GM21786 (cell line): Measurements from ENCODE around the gene PATE2.

Source experiments
- ATAC-seq: cut with Tn5 transposase; IDR thresholded peaks from one replicate; pipeline ENCODE4 v1.9.1; 2021; ENCODE audit not compliant: unreplicated experiment

The PATE2 gene

DNA sequence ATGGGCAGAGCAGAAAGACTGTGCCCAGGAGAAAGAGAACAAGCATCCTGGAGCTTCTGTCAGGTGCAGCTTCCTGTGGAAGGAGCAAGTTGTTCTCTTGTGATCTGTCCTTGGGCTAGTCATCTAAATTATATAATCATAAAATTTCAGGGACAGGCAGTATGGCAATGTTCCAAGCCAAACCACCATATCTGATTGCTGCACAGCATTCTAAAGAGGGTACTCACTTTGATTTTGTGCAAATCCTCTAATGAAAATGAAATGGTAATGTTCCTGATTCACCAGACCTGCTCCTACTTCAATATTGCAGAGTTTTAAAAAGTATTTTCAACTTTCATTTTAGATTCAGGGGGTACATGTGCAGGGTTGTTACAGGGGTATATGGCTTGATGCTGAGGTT, at the start of gene PATE2:
Gene PATE2 (minus strand): TSS at position 101 of the 400 bp plus-strand sequence. CDS start 55 bp downstream, at position 46.
- no peak for ATAC-seq

DNA sequence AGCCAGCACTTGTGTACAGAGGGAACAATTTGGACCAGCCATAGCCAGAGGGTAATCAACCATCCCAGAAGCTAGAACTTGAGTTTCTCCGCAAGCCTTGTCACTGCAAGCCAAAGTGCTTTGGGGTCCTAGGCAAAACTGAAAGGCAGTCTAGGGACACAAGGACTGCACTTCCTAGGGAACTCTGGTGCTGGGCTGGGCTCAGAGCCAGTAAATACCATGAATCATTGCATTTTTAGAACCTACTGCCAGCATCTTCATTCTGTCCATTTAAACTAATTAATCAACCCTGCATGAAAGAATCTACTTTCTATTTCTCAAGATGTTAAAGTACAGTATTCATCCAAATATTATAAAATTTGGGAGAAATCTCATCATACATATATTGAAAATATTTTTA, 29.3 kb upstream of the PATE2 start:
- ATAC-seq: no peak

DNA sequence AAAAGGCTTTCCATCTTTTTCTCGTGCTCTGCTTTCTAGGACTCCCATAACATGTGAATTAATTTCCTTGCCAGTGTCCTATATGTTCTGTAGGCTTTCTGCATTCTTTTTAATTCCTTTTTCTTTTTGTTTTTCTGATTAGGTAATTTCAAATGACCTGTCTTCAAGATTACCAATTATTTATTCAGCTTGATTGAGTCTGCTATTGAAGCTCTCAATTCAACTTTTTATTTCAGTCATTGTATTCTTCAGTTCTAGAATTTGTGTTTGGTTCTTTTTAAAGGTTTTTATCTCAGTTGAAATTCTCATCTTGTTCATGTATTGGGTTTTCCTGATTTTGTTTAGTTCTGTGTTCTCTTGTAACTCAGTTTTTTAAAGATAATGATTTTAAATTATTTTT, 23.8 kb upstream of the PATE2 start:
- ATAC-seq: no peak

DNA sequence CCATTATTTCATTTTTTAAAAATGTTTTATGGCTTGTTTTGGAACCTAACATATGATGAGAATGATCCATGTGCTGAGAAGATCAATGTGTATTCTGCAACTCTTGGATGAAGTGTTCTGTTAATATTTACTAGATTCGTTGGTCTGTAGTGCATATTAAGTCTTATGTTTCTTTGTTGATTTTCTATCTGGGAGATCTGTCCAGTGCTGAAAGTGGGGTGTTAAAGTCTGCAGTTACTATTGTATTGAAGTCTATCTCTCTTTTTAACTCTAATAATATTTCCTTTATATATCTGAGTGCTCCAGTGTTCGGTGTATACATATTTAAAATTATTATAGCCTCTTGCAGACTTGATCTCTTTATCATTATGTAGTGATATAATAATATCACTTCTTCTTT, 21.2 kb upstream of the PATE2 start:
- ATAC-seq: no peak

DNA sequence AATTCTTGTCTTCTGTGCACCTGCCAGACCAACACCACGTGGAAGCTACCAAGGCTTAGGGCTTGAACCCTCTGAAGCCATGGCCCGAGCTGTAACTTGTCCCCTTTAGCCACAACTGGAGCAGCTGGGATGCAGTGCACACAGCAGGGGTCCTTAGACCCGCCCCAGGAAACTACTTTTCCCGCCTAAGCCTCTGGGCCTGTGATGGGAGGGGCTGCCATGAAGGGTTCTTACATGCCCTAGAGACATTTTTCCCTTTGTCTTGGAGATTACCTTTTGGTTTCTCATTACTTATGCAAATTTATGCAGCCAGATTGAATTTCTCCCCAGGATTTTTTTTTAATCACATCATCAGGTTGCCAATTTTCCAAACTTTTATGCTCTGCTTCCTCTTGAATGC, 19.0 kb upstream of the PATE2 start:
- no peak for ATAC-seq

DNA sequence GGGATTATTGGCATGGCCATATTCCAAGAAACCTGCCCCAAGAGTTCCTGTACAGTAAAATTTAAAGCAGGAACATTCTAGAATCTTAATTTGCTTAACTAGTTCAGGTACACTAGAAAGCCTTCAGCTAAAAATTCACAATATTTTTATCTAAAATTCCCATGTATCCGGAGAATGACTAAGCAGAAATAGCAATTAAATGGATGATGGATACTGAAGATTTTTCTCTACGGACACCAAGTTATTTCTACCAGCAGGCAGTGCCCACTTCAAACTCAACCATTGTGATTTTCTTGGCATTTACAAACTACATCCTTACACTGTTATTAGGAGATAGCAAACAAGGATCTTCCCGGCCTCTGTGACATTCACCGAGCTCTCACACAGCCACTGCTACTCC, 12.2 kb upstream of the PATE2 start:
- no peak for ATAC-seq

DNA sequence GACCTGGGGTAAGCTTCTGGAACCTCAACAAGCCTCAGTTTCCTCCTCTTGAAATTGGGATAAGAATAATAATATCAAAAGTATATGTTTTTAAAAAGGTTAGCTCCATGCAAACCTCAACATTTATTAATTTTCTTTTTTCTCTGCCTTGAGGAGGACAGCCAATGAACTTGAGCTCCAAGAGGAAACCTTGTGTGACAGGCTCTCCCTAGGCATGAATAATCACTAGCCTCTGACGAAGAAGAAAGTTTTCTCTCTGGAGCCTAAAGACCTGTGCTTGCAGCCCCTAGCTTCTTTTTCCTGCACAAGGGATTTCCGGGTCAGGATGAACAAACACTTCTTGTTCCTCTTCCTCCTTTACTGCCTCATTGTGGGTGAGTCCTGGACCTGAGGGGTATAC, 9.2 kb upstream of the PATE2 start, which contains the start of gene PATE3:
Gene PATE3 (plus strand): TSS at position 301 of the 400 bp plus-strand sequence. CDS start 25 bp downstream, at position 326.
- ATAC-seq: no peak

DNA sequence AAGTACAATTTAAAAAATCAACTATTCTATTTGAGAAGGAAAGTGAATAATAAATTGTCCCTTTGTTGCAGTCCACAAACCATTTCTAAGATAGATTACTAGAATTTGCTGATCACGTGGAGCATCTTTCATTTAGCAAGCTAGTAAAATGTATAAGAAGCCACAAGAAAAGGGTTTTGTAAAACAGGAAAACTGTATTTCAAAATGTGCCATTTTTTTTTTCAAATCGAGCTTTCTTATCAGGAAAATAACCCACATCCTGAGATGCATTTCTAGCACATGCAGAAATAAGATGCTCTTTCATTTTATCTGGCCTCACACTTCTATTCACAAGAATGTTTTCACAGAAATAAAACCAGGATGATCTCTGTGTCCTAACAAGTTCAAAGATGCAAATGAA, 6.0 kb upstream of the PATE2 start:
- ATAC-seq: no peak

DNA sequence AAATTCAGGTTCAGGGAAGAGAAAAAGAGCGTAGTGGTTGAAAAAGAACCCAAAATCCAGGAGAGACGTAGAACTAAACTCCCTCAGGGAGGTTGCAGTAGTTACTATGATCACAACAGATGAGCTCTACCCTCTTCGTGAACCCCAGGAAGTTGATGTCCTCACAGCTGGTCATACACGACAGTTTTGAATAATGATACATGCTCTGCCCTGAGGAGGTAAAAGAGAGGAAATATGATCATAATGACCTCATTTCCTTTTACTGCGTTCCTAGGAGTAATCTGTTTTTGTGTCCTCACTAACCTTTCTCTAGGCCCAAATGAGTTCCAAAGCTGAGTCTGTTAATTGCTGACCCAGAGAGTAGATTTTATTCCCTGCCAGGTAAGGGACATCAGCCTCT, 1.3 kb downstream of the PATE2 start:
- no peak for ATAC-seq

DNA sequence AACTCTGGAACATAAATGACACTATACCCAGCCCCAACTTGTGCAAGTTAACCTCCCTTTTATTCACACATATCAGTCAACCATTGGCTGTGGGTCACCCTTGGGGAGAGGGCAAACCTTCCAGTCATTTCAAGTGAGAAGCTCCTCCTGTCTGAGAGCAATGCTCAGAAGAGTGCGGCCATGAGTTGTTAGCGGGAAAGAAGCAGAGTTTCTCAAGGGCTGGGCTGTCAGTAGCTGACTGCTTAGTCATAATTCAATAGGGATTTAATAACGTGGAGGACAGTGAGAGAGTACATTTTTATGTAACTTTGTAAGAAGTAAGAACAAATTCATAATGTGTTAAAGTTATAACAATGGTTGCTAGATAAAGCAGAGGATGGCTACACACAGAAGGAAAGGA, 5.1 kb downstream of the PATE2 start:
- no peak for ATAC-seq

DNA sequence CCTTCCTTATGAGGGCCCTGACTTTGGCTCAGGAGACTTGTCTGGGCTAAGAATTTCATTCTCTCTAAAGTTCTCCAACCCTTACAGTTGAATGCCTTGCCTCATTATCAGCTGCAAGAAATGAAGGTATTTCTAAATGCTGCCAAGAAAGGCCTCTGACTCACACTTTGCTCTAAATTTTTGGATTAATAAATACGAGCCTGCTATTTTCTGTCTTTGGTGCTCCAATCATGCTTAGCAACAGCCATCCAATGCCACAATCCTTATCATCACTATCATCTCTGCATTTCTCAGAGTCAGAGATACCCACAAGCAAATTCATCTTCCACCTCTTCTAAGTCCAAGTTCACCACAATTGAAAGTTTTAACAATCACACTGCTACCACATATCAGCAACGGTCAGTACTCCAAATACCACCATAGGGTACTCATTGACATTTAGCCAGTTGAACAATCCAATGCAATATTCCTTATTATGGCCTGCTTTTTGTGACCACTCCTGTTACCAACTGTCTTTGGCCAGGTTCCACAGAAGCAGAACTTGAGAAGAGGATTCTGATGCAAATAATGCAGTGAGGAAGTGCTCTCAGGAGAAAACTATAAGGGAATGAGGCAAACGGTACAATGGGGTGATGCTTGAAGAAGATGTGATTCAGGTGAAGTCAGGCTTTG, 5.7 kb downstream of the PATE2 start:
- no peak for ATAC-seq

DNA sequence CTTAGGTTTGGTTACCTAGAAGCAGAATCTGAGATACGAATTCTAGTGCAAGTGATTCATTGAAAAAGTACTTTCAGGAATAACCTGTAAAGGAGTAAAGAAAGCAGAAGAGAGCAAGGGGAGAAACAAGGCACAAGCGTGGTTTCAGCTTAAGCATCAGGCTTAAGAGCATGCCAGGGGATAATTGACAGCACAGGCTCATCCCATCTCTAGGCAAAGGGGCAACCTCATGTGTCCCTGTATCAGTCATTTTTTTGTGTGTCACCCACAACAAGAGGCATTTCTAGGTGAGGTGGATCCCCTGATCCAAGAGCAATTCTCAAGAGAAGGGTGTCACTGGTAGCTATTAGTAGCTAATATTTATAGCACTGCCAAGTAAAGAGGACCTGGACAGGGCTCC, 8.0 kb downstream of the PATE2 start:
- no peak for ATAC-seq

DNA sequence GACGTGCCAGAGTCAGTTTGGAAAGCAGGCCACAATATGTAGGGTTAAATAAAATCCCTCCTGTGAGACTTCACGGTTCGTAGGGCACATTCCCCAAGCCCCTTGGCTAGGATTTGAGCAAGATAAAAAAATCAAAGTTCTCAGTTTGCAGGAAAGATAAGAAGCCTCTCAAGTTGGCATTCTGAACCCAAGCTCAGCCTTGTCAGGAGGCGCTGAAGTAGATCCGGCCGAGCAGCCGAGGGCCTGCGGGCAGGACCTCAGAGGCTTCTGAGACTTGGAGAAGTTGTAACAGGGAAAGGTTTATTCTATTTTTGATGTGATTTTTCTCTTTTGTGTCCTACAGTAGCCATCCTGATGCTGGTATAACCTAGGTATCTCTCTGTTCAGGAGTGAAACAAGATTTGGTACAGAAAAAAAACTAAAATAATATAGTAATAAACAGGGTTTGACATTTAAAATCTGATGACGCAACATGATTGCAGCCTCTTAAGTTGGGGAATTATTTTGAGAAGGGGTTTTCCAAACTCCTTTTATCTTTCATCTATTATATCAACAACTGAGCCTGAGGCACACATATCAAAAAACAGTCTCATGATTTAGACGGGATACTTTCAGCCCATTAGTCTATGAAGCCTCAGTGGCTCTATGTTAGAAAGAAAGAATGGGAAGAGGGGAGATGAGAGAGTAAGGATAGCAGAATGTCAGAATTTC, 10.1 kb downstream of the PATE2 start:
- ATAC-seq: no peak

DNA sequence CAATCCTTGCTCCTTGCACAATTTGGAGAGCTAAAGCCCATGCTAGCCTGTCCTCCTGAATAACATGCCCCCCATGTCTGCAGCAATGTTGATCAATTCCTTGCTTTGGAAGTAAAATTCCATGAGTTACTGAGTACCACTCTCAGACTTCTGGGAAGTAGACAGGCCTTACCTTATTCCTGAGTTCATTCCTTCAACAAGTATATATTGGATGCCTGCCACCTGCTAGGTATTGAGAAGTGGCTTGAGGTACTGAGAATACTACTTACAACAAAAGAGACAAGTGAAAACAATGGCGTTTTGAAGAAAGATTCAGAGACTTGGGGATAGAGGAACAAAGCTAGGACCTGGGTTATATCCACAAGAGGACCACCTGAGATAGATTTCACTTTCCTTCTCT, 12.4 kb downstream of the PATE2 start:
- ATAC-seq: no peak

DNA sequence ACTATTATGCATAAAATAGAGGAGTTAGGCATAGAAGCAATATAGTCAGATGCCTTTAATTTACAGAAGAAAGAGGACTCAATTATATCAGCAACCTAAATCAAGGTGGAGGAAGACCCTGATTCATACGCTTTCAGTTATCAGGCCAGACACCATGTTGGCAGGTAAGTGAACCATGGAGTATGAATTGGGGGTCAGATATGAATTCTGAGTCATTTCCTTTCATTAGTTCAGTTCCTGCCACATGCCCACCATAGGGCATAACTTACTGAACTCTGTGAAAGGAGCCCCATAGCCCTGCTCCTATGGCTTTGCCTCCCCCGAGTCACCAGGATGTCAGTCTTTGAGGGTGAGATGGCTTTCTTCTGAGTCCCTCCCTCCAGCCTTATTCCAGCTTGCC, 15.1 kb downstream of the PATE2 start:
- no peak for ATAC-seq

DNA sequence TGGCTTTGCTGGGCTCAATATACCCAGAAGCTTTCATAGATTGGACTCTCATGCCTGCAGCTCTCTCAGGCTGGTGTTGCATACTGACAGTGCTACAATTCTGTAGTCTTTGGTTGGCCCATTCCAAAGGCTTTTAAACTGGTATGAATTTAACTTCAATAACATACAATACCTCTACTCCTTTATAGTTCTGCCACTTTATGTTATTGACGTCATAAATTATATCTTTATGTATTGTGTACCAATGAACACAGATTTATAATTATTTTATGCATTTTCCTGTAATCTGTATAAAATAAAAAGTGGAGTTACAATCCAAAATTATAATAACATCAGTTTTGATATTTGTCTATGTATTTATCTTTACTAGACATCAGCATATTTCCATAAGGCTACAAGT, 16.2 kb downstream of the PATE2 start:
- no peak for ATAC-seq

DNA sequence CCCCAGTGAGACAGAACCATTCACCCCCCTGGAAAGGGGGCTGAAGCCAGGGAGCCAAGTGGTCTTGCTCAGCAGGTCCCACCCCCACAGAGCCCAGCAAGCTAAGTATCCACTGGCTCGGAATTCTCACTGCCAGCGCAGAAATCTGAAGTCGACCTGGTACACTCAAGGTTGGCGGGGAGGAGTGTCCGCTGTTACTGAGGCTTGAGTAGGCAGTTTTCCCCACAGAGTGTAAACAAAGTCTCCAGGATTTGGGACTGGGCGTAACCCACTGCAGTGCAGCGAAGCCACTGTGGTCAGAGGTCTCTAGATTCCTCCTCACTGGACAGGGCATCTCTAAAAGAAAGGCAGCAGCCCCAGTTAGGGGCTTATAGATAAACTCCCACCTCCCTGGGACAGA, 22.6 kb downstream of the PATE2 start:
- ATAC-seq: no peak

DNA sequence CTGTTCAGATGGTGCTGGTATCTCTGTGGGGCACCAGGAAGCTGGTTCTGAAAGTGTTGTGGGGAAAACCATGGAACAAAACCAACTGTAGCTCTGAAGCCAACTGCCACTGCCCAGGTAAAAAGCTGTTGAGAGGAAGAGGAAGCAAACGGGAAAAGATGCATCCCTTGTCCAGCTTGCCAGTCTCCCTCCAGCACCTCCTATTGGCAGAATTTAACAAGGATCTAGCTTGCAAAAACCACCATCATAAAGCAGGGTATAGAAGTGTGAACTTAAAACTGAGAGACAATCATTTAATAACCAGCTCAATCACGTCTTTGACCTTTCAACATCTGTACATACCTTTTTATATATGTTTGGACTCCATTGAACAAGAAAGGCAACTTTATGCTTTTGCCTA, 28.0 kb downstream of the PATE2 start:
- no peak for ATAC-seq

DNA sequence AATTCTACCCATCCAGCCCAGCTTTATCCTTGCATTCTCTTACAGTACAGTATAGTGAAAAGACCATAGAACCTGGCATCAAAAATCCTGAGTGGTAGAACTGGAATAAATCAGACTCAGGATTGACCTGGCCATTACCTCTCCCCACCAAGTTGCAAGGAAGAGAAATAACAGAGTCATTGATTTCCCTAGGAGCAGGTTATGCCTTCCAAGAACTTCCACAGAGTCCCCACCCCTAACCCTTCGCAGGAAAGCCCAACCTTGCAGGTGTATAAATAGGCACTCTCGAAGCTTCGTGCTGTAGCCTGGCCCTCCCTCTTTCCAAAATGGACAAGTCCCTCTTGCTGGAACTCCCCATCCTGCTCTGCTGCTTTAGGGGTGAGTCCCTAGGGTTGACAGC, 32.6 kb downstream of the PATE2 start, which contains the start of gene PATE1:
Gene PATE1 (plus strand): TSS at position 301 of the 400 bp plus-strand sequence. CDS start 26 bp downstream, at position 327.
- no peak for ATAC-seq

DNA sequence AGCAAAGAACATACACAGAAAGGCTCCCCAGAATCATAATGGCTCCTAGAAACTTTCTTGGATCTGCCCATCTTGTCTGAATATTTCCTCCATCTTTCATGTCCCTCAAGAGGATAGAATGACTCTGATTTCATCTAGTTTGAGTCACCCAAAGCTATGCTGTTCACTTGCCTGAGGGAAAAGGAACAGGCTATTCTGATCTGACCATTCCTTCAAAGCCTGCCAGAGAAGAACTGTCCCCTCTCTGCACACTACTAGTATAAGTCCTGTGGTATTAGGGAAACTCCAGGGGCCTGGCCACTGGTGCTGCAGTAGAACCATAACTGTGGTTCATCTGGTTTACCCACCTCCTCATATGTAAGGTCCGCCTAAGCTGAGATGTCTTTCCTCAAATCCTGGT, 34.9 kb downstream of the PATE2 start:
- ATAC-seq: no peak

DNA sequence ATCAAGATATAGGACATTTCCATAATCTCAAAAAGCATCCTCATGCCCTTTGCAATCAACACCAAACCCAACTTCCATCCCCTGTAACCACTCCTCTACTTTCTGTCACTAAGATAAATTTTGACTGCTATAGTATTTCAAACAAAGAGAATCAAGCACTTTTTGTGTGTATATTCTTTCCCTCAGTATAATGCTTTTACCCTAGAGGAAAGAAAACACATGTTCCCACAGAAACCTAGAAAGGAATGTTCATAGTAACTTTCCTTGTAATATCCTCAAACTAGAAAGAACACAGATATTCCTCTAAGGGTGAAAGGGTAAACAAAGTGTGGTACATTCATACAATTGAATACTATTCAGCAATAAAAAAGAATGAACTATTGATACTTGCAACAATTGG, 38.0 kb downstream of the PATE2 start:
- ATAC-seq: no peak

DNA sequence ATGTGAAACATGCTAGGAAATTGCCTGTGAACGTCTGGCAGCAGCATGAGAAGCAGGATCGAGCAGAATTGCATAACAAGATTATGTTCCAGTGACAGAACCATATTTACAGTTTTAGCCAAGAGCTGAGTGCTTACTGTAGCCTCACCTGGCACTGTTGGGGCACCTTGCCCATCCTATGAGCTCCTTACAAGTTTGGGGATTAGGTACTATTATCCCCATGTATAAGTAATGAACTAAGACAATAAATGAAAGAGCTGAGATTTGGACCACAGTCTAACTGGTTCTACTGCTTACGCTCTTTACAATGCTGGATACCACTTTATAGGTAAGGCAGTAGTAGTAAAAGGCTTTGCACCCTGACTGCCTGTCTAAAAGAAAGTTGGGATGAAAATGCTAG, 49.7 kb downstream of the PATE2 start:
- no peak for ATAC-seq
